PC-3 (cell line): Measurements from ENCODE around the gene ARHGEF17.

Experiments
- EZH2phosphoT487 ChIP-seq: fragments of 300-600 bp; sonication (generic); IDR thresholded peaks from 2 replicates; pipeline ENCODE4 v1.6.1; 2018; ENCODE audit warnings: mild to moderate bottlenecking, antibody characterized with exemption, low read length, borderline replicate concordance
- TF ChIP-seq, protein P1 (sequence below): fragments of 300-600 bp; sonication (generic); conservative IDR thresholded peaks from 2 replicates; pipeline ENCODE4 v1.5.1; 2017; ENCODE audit warnings: antibody characterized with exemption, low read depth, mild to moderate bottlenecking, low read length

DNA sequence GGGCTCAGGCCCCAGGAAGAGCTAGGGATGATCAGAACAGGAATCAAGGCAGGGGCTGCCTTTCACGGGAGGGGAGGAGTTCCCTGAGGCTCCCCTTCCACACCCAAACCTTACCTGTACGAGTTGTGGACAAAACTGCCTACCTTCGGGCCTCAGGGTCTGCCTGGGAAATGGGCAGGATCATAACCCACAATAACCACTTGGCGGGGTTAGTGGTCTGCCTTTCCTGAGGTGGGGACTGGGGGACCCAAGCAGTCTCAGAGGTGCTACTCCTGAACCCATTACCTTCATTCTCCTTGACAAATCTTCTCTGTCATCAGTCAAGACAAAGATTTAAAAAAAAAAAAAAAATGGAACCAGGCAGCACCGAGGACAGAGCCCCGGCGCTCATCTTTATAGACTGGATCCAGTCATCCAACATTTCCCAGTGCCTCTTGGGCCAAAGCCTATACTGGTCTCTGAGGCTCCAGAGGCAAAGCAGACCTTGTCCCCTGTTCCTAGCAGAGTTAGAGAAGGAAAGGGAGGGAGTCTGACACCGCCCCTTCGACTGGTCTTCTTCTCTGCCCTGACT lies 21.8 kb upstream of the ARHGEF17 start:
- TF ChIP-seq, protein P1, sequence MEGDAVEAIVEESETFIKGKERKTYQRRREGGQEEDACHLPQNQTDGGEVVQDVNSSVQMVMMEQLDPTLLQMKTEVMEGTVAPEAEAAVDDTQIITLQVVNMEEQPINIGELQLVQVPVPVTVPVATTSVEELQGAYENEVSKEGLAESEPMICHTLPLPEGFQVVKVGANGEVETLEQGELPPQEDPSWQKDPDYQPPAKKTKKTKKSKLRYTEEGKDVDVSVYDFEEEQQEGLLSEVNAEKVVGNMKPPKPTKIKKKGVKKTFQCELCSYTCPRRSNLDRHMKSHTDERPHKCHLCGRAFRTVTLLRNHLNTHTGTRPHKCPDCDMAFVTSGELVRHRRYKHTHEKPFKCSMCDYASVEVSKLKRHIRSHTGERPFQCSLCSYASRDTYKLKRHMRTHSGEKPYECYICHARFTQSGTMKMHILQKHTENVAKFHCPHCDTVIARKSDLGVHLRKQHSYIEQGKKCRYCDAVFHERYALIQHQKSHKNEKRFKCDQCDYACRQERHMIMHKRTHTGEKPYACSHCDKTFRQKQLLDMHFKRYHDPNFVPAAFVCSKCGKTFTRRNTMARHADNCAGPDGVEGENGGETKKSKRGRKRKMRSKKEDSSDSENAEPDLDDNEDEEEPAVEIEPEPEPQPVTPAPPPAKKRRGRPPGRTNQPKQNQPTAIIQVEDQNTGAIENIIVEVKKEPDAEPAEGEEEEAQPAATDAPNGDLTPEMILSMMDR: no peak
- no peak for TF ChIP-seq EZH2phosphoT487
